ENCODE measurements around the gene SLC36A4.

The SLC36A4 gene

GRCh38 chr11:93229876-93230275 is 32.1 kb upstream of the SLC36A4 start:
- TF ChIP-seq, protein P1, sequence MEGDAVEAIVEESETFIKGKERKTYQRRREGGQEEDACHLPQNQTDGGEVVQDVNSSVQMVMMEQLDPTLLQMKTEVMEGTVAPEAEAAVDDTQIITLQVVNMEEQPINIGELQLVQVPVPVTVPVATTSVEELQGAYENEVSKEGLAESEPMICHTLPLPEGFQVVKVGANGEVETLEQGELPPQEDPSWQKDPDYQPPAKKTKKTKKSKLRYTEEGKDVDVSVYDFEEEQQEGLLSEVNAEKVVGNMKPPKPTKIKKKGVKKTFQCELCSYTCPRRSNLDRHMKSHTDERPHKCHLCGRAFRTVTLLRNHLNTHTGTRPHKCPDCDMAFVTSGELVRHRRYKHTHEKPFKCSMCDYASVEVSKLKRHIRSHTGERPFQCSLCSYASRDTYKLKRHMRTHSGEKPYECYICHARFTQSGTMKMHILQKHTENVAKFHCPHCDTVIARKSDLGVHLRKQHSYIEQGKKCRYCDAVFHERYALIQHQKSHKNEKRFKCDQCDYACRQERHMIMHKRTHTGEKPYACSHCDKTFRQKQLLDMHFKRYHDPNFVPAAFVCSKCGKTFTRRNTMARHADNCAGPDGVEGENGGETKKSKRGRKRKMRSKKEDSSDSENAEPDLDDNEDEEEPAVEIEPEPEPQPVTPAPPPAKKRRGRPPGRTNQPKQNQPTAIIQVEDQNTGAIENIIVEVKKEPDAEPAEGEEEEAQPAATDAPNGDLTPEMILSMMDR (IDR thresholded peaks at IDR 0.05; ENCODE audit: low read depth, low read length) = no peak
- no peak overlapping the region for H3K4me3 ChIP-seq (ENCODE audit: low read depth, low read length)

DNA sequence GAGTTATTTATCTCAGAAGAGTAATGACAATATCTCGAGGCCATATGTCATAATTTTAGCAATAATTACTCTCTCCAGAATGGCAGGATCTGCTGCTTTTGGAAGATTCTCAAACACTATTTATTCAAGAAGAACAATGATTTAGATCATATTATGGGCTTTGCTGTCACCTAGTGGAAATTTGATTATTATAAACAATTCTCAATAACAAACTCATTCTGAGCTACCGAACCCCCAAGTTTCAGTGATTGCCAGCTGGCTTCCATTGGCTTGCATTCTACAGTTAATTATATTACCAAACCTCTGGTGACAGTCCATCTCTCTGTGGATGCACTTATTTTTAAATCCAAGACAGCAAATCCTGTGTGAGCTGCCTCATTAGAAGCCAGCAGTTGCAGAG is 27.9 kb upstream of the SLC36A4 start:
- TF ChIP-seq, protein P1 (IDR thresholded peaks at IDR 0.05; ENCODE audit: low read depth, low read length) = 0 out of 2 replicates have a peak, but pooled peaks have one; percentile 8
- no peak overlapping the region for H3K4me3 ChIP-seq (ENCODE audit: low read depth, low read length)

- TF ChIP-seq, protein P1 (IDR thresholded peaks at IDR 0.05; ENCODE audit: low read depth, low read length) = no peak
- H3K4me3 ChIP-seq (ENCODE audit: low read depth, low read length) = no peak overlapping the region
Measured at GRCh38 chr11:93221539-93221938, 23.7 kb upstream of the SLC36A4 start.

DNA sequence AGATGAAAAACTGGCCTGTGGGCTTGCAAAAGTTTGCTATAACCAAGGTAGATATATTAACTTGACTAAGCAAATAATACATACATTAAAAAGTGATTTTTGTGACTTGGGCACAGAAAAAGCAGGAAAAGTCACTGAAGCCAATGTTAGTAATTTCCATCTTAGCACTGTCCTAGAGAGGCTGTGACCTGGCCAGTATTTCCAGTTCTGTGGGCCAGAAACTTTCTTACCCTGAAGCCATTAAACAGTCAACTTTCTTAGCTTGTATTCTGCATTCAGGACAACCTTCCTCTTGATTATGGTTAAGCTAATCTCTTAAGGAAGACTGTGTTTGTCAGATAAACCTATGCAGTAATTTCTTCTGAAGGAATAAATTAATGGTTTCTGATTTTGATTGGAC is 22.3 kb upstream of the SLC36A4 start:
- H3K4me3 ChIP-seq (ENCODE audit: low read depth, low read length) = no peak overlapping the region
- TF ChIP-seq, protein P1 (IDR thresholded peaks at IDR 0.05; ENCODE audit: low read depth, low read length) = no peak

- H3K4me3 ChIP-seq (ENCODE audit: low read depth, low read length) = no peak overlapping the region
- TF ChIP-seq, protein P1 (IDR thresholded peaks at IDR 0.05; ENCODE audit: low read depth, low read length) = no peak
Measured at GRCh38 chr11:93219440-93219839, 21.6 kb upstream of the SLC36A4 start.

- no peak overlapping the region for H3K4me3 ChIP-seq (ENCODE audit: low read depth, low read length)
- TF ChIP-seq, protein P1 (IDR thresholded peaks at IDR 0.05; ENCODE audit: low read depth, low read length) = no peak
Measured at GRCh38 chr11:93216511-93217101, 18.8 kb upstream of the SLC36A4 start.

GRCh38 chr11:93213622-93214021 is 15.8 kb upstream of the SLC36A4 start:
- TF ChIP-seq, protein P1 (IDR thresholded peaks at IDR 0.05; ENCODE audit: low read depth, low read length) = no peak
- H3K4me3 ChIP-seq (ENCODE audit: low read depth, low read length) = no peak overlapping the region

All from WI38 (cell line).